GM12878 (cell line): Measurements from ENCODE around the gene TAX1BP3. TPM values are rescaled to one million over a fixed set of nuclear protein-coding genes. Genes with fewer than 3 reads are reported as not detected.

ENCODE experiments used
- ATF2 ChIP-seq: IDR thresholded peaks from 2 replicates; pipeline ENCODE4 v1.6.1; 2012; ENCODE audit warnings: low read length, inconsistent platforms
- BRCA1 ChIP-seq: IDR thresholded peaks from 2 replicates; pipeline ENCODE4 v1.6.1; 2011; ENCODE audit warnings: low read depth, low read length, improper control_type of control experiment
- CBFB ChIP-seq: IDR thresholded peaks from 2 replicates; pipeline ENCODE4 v1.6.1; 2016; ENCODE audit warnings: antibody characterized with exemption, low read depth
- CEBPB ChIP-seq, 2 experiments: fragments of 150-350 bp in 1 of 2; IDR thresholded peaks; 2 replicates each; pipeline ENCODE4 v1.6.1; 2012 to 2014; ENCODE audit warnings: low read depth in 2 of 2, low read length in 2 of 2, borderline replicate concordance in 1 of 2, inconsistent platforms in 1 of 2
- CHD4 ChIP-seq: fragments of 200-600 bp; sonication (generic); IDR thresholded peaks from 2 replicates; pipeline ENCODE4 v1.6.1; 2016; ENCODE audit warnings: mild to moderate bottlenecking
- CREB1 ChIP-seq: IDR thresholded peaks from 2 replicates; pipeline ENCODE4 v1.6.1; 2012; ENCODE audit warnings: low read depth, mild to moderate bottlenecking, inconsistent platforms
- HDGF ChIP-seq: fragments of 450-650 bp; IDR thresholded peaks from 2 replicates; pipeline ENCODE4 v1.6.1; 2016; ENCODE audit warnings: antibody characterized with exemption
- KDM1A ChIP-seq: fragments of 200-600 bp; sonication (generic); IDR thresholded peaks from 2 replicates; pipeline ENCODE4 v1.6.1; 2016; ENCODE audit warnings: borderline replicate concordance
- NFYB ChIP-seq: IDR thresholded peaks from 2 replicates; pipeline ENCODE4 v1.6.1; 2011; ENCODE audit warnings: low read depth, mild to moderate bottlenecking, low read length, improper control_type of control experiment, moderate library complexity; ENCODE audit not compliant: insufficient read depth
- PAX5 ChIP-seq: IDR thresholded peaks from 2 replicates; pipeline ENCODE4 v1.6.1; 2011; ENCODE audit warnings: low read depth, low read length, borderline replicate concordance
- PAX8 ChIP-seq: fragments of 450-650 bp; IDR thresholded peaks from 2 replicates; pipeline ENCODE4 v1.6.1; 2017; ENCODE audit warnings: mild to moderate bottlenecking, moderate library complexity
- POLR2AphosphoS5 ChIP-seq: IDR thresholded peaks from 2 replicates; pipeline ENCODE4 v1.6.1; 2011; ENCODE audit warnings: mild to moderate bottlenecking, low read length, inconsistent platforms
- SP1 ChIP-seq: IDR thresholded peaks from one replicate; pipeline ENCODE4 v1.6.1; 2011; ENCODE audit warnings: low read depth, low read length
- TBL1XR1 ChIP-seq: IDR thresholded peaks from 2 replicates; pipeline ENCODE4 v1.6.1; 2012; ENCODE audit warnings: low read depth, low read length, improper control_type of control experiment
- WRNIP1 ChIP-seq: IDR thresholded peaks from 2 replicates; pipeline ENCODE4 v1.6.1; 2011; ENCODE audit warnings: low read depth, low read length, improper control_type of control experiment, borderline replicate concordance
- ZBED1 ChIP-seq: IDR thresholded peaks from 2 replicates; pipeline ENCODE4 v1.6.1; 2016; ENCODE audit warnings: borderline replicate concordance
- ZNF24 ChIP-seq: fragments of 450-650 bp; IDR thresholded peaks from 2 replicates; pipeline ENCODE4 v1.6.1; 2017; ENCODE audit warnings: antibody characterized with exemption, mild to moderate bottlenecking
- ZNF592 ChIP-seq: fragments of 450-650 bp; IDR thresholded peaks from 2 replicates; pipeline ENCODE4 v1.6.1; 2017; ENCODE audit warnings: mild to moderate bottlenecking, moderate library complexity
- ZNF687 ChIP-seq: fragments of 450-650 bp; IDR thresholded peaks from 2 replicates; pipeline ENCODE4 v1.6.1; 2017; ENCODE audit warnings: mild to moderate bottlenecking, moderate library complexity
- ZSCAN29 ChIP-seq: fragments of 450-650 bp; IDR thresholded peaks from 2 replicates; pipeline ENCODE4 v1.6.1; 2017; ENCODE audit warnings: mild to moderate bottlenecking, moderate library complexity
- polyA plus RNA-seq, 11 experiments: library from polyadenylated mRNA; depleted of rRNA in 4 of 11; unstranded in 6 of 11; stranded (reverse) in 5 of 11; fragments of >200 nt; fragmentation: Nextera tagmentation in 4 of 11; fragmentation: Illumina TruSeq in 1 of 11; extraction: Ambion mirVana in 4 of 11; extraction: Trizol in 1 of 11; gene quantifications; 1 replicate in 1 of 11; 2 replicates in 10 of 11; pipeline versions ENCODE4 v1.2.1 to v1.2.3, GENCODE V29; 2011 to 2016; ENCODE audit warnings: inconsistent platforms in 2 of 11, missing spikeins in 2 of 11, low read depth in 1 of 11
- total RNA-seq, 4 experiments: library from RNA; depleted of rRNA in 3 of 4; stranded (reverse); fragments of >200 nt in 3 of 4; fragmentation: Illumina TruSeq in 1 of 4; extraction: Trizol in 1 of 4; gene quantifications; 2 replicates each; pipeline versions ENCODE4 v1.2.1 to v1.2.3, GENCODE V29; 2013 to 2021

The TAX1BP3 gene
- total and polyA plus RNA-seq, 10 of the 15 experiments (the other 5 are each of a cell fraction or from before 2014, with no cell fraction given): 1.00 to 40.4 (median 15.4) TPM

- TF ChIP-seq ZBED1 (no peak), ZSCAN29 (0 out of 2 replicates have a peak, but pooled peaks have one; percentile 68), ATF2 (peak; percentile 32; the same call in 1 of the 2 replicates), CEBPB (IDR thresholded peaks at IDR 0.05; ENCODE audit: borderline replicate concordance in 1 of 2, low read depth in 2 of 2, low read length in 2 of 2) (no peak), KDM1A (no peak), POLR2AphosphoS5 (no peak), CBFB (no peak), SP1 (no peak), NFYB (no peak), ZNF24 (peak; percentile 30; the same call in 1 of the 2 replicates), TBL1XR1 (no peak), BRCA1 (no peak), PAX8 (no peak), ZNF687 (peak; percentile 82), PAX5 (no peak), ZNF592 (no peak), WRNIP1 (no peak), CHD4 (no peak), CREB1 (no peak), HDGF (no peak)
These were observed 44.6 kb upstream of the TAX1BP3 start (continued) for GRCh38 chr17:3712811-3713463.
